Neural cell (in vitro differentiated cells): ENCODE data around the gene FGR. TPM values are rescaled to one million over a fixed set of nuclear protein-coding genes. Genes with fewer than 3 reads are reported as not detected.

ENCODE experiments used
- H2AFZ ChIP-seq: fragments of 200-600, 300-800 bp; sonication (generic), shearing (Covaris generic); 2 replicates; pipeline ENCODE4 v1.6.0; 2014; ENCODE audit warnings: low read depth, mild to moderate bottlenecking, antibody characterized with exemption, low read length, moderate library complexity
- H3F3A ChIP-seq: fragments of 200-600 bp; shearing (Covaris generic); 2 replicates; pipeline ENCODE4 v1.6.1; 2016; ENCODE audit warnings: mild to moderate bottlenecking, moderate library complexity, mixed read lengths, antibody characterized with exemption, low read length; ENCODE audit not compliant: insufficient read depth, poor library complexity, severe bottlenecking
- H3K27ac ChIP-seq: fragments of 200-600, 300-800 bp; sonication (generic), shearing (Covaris generic); 2 replicates; pipeline ENCODE4 v1.5.1; 2014; ENCODE audit warnings: mild to moderate bottlenecking, low read length, moderate library complexity
- H3K27me3 ChIP-seq: fragments of 300-800, 200-600 bp; sonication (generic), shearing (Covaris generic); 2 replicates; pipeline ENCODE4 v1.6.0; 2014; ENCODE audit warnings: mild to moderate bottlenecking, low read depth, low read length, moderate library complexity; ENCODE audit not compliant: insufficient read depth
- H3K36me3 ChIP-seq: fragments of 300-800, 200-600 bp; sonication (generic), shearing (Covaris generic); 2 replicates; pipeline ENCODE4 v1.5.1; 2014; ENCODE audit warnings: mild to moderate bottlenecking, antibody characterized with exemption, low read length, moderate library complexity; ENCODE audit not compliant: insufficient read depth
- H3K4me2 ChIP-seq: fragments of 300-800, 200-600 bp; sonication (generic), shearing (Covaris generic); 2 replicates; pipeline ENCODE4 v1.6.0; 2014; ENCODE audit warnings: mild to moderate bottlenecking, low read length
- H3K4me3 ChIP-seq: fragments of 300-800, 200-600 bp; sonication (generic), shearing (Covaris generic); 2 replicates; pipeline ENCODE4 v1.5.1; 2014; ENCODE audit warnings: mild to moderate bottlenecking, low read length, moderate library complexity
- H3K79me2 ChIP-seq: fragments of 200-600 bp; shearing (Covaris generic); replicated peaks from 2 replicates; pipeline ENCODE4 v1.6.0; 2014; ENCODE audit warnings: mild to moderate bottlenecking, low read length, moderate library complexity; ENCODE audit not compliant: insufficient read depth
- H3K9ac ChIP-seq: fragments of 300-800, 200-600 bp; sonication (generic), shearing (Covaris generic); 2 replicates; pipeline ENCODE4 v1.6.1; 2016; ENCODE audit warnings: mild to moderate bottlenecking, low read length, mixed read lengths
- H3K9me2 ChIP-seq: fragments of 200-600 bp; shearing (Covaris generic); 2 replicates; pipeline ENCODE4 v1.6.1; 2016; ENCODE audit warnings: mild to moderate bottlenecking, low read length, mixed read lengths; ENCODE audit not compliant: insufficient read depth
- H3K9me3 ChIP-seq: fragments of 200-600, 300-800 bp; sonication (generic), shearing (Covaris generic); 2 replicates; pipeline ENCODE4 v1.6.1; 2016; ENCODE audit warnings: mild to moderate bottlenecking, mixed run types, low read length, moderate library complexity, mixed read lengths
- H4K20me1 ChIP-seq: fragments of 200-600 bp; shearing (Covaris generic); 2 replicates; pipeline ENCODE4 v1.6.1; 2016; ENCODE audit warnings: mild to moderate bottlenecking, mixed run types; ENCODE audit not compliant: insufficient read depth
- CTCF ChIP-seq: fragments of 450-650 bp; IDR thresholded peaks from 2 replicates; pipeline ENCODE4 v1.5.1; 2014; ENCODE audit warnings: antibody characterized with exemption, mild to moderate bottlenecking, moderate library complexity; ENCODE audit not compliant: poor library complexity, severe bottlenecking
- EP300 ChIP-seq: fragments of 450-650 bp; conservative IDR thresholded peaks from 2 replicates; pipeline ENCODE4 v1.6.1; 2014; ENCODE audit warnings: antibody characterized with exemption, mild to moderate bottlenecking, moderate library complexity; ENCODE audit not compliant: poor library complexity, severe bottlenecking
- EZH2 ChIP-seq: fragments of 200-600, 300-800 bp; shearing (Covaris generic), sonication (generic); IDR thresholded peaks from 2 replicates; pipeline ENCODE4 v1.6.1; 2014; ENCODE audit warnings: antibody characterized with exemption, low read length, borderline replicate concordance, mild to moderate bottlenecking; ENCODE audit not compliant: insufficient read depth, poor library complexity, severe bottlenecking
- MXI1 ChIP-seq: fragments of 450-650 bp; conservative IDR thresholded peaks from 2 replicates; pipeline ENCODE4 v1.6.1; 2014; ENCODE audit warnings: antibody characterized with exemption, mild to moderate bottlenecking; ENCODE audit not compliant: poor library complexity, severe bottlenecking
- POLR2AphosphoS5 ChIP-seq: IDR thresholded peaks from 2 replicates; pipeline ENCODE4 v1.6.1; 2012
- RAD21 ChIP-seq: fragments of 450-650 bp; conservative IDR thresholded peaks from 2 replicates; pipeline ENCODE4 v1.6.1; 2014; ENCODE audit warnings: antibody characterized with exemption, mild to moderate bottlenecking, moderate library complexity
- REST ChIP-seq: IDR thresholded peaks from 2 replicates; pipeline ENCODE4 v1.6.1; 2012; ENCODE audit warnings: borderline replicate concordance
- SMC3 ChIP-seq: fragments of 450-650 bp; conservative IDR thresholded peaks from 2 replicates; pipeline ENCODE4 v1.6.1; 2014; ENCODE audit warnings: antibody characterized with exemption, mild to moderate bottlenecking, moderate library complexity; ENCODE audit not compliant: poor library complexity
- TAF1 ChIP-seq: IDR thresholded peaks from 2 replicates; pipeline ENCODE4 v1.6.1; 2012; ENCODE audit warnings: low read depth
- polyA plus RNA-seq: library from polyadenylated mRNA; depleted of rRNA; stranded (reverse); fragments of >200 nt; gene quantifications from 2 replicates; pipeline ENCODE4 v1.2.3, GENCODE V29; 2014

Gene FGR
- polyA plus RNA-seq, 1 donor from 2014 or later: not detected

GRCh38 chr1:27634177-27634984, 604 bp downstream of the FGR start:
- Histone ChIP-seq H2AFZ (no peak overlapping the region), H3K4me3 (peak overlapping the region; percentile 35), H3K36me3 (no peaks in the 10 kb centered on the region), H3K27ac (no peak overlapping the region), H3K9me3 (no peaks in the 10 kb centered on the region), H3K4me2 (no peak overlapping the region), H3K27me3 (peaks cover 35% of the 10 kb centered on the region), H4K20me1 (no peaks in the 10 kb centered on the region), H3K9me2 (no peaks in the 10 kb centered on the region), H3K9ac (no peak overlapping the region), H3K79me2 (no peaks in the 10 kb centered on the region), H3F3A (no peaks in the 10 kb centered on the region)
- no peak for TF ChIP-seq SMC3
- no peak for TF ChIP-seq RAD21
- TF ChIP-seq TAF1: no peak
- TF ChIP-seq REST: no peak
- no peak for TF ChIP-seq EZH2
- TF ChIP-seq MXI1: no peak
- TF ChIP-seq POLR2AphosphoS5: no peak
- no peak for TF ChIP-seq CTCF
- no peak for TF ChIP-seq EP300

- H3K27me3 ChIP-seq: peaks cover 35% of the 10 kb centered on the region
- peak overlapping the region; percentile 35 for H3K4me3 ChIP-seq
- H2AFZ ChIP-seq: no peak overlapping the region
- no peak overlapping the region for H3K4me2 ChIP-seq
- TF ChIP-seq REST: no peak
- no peak for TF ChIP-seq MXI1
- TF ChIP-seq TAF1: no peak
- no peak for TF ChIP-seq EZH2
- TF ChIP-seq SMC3: no peak
- no peak for TF ChIP-seq POLR2AphosphoS5
- no peak for TF ChIP-seq EP300
- TF ChIP-seq RAD21: no peak
- TF ChIP-seq CTCF: no peak
- no peaks in the 10 kb centered on the region for H3K79me2 ChIP-seq
- no peaks in the 10 kb centered on the region for H3F3A ChIP-seq
- H3K27ac ChIP-seq: no peak overlapping the region
- H4K20me1 ChIP-seq: no peaks in the 10 kb centered on the region
- no peaks in the 10 kb centered on the region for H3K9me3 ChIP-seq
- H3K9me2 ChIP-seq: no peaks in the 10 kb centered on the region
- H3K36me3 ChIP-seq: no peaks in the 10 kb centered on the region
- no peak overlapping the region for H3K9ac ChIP-seq
These were observed 1.3 kb downstream of the FGR start for GRCh38 chr1:27633640-27634176.
